ENCODE results near the gene NPAS2.

Gene NPAS2

DNA sequence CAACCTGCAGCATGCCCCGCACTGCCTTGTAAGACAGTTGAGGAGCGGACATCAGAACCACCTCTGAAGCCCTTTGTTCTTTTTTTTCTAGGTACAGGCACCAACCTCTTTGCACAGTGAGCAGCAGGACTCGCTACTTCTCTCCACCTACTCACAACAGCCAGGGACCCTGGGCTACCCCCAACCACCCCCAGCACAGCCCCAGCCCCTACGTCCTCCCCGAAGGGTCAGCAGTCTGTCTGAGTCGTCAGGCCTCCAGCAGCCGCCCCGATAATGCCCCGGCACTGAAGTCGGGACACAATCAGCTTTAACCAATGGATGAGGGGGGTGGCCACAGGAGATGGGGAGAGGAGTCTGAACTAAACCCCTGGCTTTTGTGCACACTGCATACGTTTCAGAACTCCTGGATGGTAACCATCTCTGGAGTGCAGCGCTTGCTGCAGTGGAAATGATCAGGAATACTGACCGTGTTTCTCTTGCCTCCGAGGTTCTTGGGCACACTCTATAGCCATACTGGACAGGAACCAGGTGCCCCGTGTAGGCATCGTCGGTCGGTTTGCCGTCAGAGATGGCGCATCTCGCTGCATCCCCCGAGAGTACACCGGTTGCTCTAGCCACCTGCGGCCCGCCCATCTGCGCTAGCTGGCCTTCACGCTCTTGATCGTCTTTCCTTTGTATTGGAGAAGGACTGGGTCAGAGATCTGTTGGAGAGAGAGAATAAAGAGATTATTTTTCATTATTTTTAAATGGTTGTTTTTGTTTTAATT lies 175.6 kb downstream of the NPAS2 start:
- DNase-seq = no peak

DNA sequence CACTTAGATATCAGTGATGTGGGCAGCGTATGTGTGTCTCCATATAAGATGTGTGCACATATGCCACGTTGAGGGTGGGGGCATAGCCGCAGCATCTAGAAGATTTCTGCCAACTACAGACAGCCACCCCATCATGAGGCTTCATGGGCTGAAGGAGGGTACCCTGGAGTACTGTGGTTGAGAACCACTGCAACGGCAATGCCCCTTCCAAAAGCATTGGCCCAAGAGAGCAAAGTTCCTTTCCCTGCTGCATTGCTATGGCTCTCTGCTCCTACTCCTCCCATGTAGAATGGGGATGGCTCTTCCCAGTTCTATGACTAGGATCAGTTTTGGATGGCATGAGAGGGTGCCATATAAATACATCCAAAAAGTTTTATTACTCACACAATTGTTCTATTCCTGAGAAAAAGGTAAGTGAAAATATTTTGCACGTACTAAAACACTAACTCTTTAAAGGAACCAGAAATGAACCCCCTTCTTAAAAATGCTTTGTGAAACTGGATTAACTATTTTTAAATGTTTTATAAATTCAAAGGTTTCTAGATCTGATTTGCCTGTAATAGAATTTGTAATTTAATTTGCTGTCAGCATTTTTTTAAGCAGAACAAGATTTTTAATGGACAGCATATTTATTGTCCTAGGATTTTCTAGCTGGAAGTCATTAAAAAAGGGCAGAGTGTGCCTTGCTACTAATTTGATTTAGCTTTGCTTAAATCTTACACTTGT lies 177.7 kb downstream of the NPAS2 start:
- no peak for DNase-seq

- no peak for DNase-seq
Observed at GRCh38 chr2:100998235-100998573, 178.3 kb downstream of the NPAS2 start.

DNA sequence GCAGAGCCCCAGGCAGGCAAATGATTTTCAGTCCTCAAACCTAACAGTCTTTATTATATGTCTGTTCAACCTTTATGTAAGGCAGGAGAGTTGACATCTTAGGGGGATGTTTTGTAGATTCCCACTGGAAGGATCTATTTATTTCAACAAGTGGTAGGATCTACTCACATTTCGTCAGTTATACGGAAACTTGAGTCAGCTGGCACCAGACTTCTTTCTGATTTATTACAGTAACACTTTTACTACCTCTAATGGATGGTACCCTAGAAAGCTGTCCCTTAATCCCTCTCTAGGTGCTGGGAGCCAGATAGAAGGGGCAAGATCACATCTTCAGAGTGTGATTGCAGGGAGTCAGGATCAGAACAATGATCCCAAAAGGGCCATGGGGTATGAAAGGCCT lies 180.1 kb downstream of the NPAS2 start:
- no peak for DNase-seq

- peak; percentile 98 for DNase-seq
Observed at GRCh38 chr2:101001691-101002561, 182.0 kb downstream of the NPAS2 start, which contains the start of gene RPL31. TSS of gene RPL31 (plus strand) at chr2:101002289. CDS start at chr2:101002702, 413 bp downstream.

DNA sequence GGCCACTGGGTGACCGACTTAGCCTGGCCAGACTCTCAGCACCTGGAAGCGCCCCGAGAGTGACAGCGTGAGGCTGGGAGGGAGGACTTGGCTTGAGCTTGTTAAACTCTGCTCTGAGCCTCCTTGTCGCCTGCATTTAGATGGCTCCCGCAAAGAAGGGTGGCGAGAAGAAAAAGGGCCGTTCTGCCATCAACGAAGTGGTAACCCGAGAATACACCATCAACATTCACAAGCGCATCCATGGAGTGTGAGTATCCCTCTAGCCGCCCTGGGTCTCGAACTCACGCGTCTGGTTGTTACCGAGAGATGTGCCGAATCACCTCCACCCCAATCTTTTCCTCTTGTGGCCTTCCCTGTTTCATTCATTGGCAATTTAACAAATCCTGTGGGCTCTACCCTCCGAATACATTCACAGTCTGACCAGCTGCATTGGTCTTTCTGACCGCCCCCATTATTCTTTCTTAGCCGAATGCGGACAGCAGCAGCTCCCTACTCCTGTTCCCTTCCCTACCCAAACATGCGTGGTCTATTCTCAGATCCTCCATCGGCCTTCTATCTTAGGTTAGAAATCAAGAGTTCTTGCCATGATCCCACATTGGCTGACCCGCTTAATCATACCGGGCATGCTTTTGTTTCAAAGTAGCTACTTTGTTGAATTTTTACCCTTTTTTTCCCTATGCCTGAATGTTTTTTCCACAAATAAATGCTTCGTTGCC lies 182.8 kb downstream of the NPAS2 start:
- peak; percentile 40 for DNase-seq

DNA sequence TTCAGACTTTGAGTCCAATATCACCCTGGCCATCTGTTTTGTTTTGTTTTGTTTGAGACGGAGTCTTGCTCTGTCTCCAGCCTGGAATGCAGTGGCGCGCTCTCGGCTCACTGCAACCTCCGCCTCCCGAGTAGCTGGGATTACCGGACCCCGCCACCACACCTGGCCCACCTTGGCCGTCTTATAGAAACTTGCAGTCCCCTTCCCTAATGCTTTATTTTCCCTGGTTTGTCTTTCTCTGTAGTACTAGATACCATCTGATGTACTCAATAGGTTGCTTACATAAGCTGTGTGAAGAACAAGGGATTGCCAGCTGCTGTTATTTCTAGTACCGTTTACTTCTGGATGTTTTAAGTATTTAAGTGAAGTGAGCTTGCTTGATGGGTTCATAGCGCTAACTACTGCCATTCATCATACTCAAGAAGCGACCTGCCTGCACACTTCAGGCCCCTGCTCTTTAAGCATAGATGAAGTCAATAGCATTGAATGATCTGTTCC lies 183.4 kb downstream of the NPAS2 start:
- no peak for DNase-seq

DNA sequence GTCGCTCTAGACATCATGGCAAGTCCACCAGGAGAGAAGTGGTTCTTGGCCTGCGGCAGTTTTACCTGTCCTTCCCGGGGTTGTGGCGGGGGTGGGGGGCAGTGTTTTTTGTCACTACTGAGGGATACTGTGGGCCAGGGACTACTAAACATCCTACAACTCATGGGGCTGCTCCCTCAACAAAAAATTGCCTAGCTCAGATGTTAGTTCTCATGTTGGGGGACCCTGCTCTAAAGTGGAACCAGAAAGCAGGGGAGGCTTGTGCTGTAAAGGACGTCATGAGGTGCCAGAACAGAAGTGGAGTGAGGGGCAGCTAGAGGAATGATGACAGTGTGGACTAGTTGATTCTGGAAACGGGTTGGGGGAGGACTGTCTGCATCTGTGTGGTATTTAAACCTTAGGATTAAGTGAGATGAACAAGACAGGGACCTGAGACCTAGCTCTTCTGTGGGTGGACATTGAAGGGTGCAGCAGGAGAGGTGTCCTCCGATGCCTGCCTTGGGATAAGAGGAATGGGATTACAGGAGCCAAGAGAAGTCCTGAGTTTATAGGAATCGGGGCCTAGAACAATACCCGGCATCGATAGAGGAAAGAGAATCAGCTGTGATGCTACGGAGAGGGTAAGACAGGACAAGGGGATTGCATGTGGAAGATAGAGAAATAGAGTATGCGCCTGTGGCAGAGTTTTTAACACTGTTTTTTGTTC lies 184.8 kb downstream of the NPAS2 start:
- no peak for DNase-seq

GRCh38 chr2:101006065-101006715 lies 186.3 kb downstream of the NPAS2 start:
- no peak for DNase-seq

GRCh38 chr2:101007415-101008345 lies 187.7 kb downstream of the NPAS2 start:
- DNase-seq = peak; percentile 38

DNA sequence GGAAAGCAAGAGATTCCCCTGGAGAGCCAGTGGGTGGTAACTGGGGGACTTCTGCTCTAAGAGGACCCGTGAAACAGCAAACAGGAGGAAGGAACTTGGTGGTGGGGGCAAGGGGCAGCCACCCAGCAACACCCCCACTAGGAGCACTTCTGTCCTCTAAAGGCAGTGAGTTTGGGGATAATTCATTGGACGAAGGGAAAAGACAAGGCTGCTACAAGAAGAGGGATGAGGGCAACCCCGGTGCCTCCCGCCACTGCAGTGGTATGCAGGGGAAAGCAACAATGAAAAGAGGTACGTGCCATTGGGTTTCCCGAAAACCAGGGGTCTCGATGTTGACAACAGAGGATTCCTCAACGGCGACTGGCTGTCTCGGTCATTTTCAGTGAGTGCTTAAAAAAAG lies 191.2 kb downstream of the NPAS2 start:
- DNase-seq = no peak

- DNase-seq = peak; percentile 58
Observed at GRCh38 chr2:101012054-101012705, 192.2 kb downstream of the NPAS2 start.

DNA sequence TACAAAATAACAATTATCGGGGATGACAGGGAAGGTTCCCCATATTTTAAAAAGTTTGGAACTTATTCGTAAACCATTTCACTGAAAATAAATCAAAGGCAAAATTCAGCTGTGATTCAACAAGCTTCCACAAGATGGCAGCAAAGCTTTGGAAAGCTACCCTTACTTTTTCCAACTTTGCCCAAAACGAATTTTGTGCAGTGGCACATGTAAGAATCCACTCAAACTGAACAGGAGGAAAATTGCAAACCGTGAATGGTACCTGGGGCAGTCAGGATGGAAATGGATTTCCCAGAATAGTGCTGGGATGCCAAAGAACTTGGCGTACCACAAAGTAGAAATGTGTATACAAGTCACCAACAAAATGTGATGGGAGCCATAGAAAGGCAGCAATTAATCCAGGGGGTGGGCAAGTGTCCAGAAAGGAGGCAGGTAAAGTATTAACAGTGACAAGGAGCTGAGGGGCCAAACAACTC lies 192.8 kb downstream of the NPAS2 start:
- DNase-seq = peak; percentile 44

GRCh38 chr2:101014264-101014857 lies 194.4 kb downstream of the NPAS2 start:
- DNase-seq = no peak

GRCh38 chr2:101017371-101017770 lies 197.4 kb downstream of the NPAS2 start:
- DNase-seq = no peak

- no peak for DNase-seq
Observed at GRCh38 chr2:101018934-101019333, 199.0 kb downstream of the NPAS2 start.

GRCh38 chr2:101022221-101022620 lies 202.3 kb downstream of the NPAS2 start:
- no peak for DNase-seq

DNA sequence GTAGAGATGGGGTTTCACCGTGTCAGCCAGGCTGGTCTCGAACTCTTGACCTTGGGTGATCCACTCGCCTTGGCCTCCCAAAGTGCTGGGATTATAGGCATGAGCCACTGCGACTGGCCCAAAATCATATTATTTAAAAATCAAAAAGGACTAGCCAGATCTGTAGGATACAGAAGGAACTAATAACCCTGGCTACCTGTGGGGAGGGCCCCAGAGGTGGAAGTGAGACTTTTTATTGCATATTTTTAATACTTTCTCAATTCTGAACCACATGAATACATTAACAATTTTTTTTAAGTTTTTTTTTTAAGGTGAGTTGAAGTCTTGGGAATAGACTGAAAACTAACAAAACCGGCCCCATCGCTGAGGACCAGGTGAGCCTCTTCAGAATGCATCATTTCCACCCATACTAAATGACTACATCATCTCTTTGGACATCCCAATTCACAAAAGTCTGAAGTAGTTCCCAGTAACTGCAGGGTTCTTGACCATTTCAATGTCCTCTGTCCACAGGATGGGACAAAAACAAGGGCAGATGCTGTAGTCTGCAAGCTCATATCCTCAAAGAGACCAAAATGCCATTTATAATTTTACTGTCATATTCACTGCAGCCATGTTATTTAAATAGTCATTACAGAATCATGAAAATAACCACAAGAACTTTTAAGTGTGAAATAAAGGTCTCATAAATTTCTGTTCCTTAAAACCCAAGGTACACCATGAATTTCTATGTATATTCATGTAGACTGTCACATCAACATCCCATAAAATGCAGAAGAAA lies 203.6 kb downstream of the NPAS2 start:
- no peak for DNase-seq

All from activated CD4-positive, alpha-beta T cell treated with anti-CD3 and anti-CD28 coated beads, Interleukin-10, Interleukin-2, amounts not matched to agents 100 ng/mL and 50 ng/mL, durations not matched to agents 16 hours and 8 hours (primary cell).